HepG2 (cell line): ENCODE measurements around the gene HTRA2. TPM values are rescaled to one million over a fixed set of nuclear protein-coding genes. Genes with fewer than 3 reads are reported as not detected.
A peak's percentile ranks its signal among the peaks of the same experiment; 100 is the strongest.

Experiments
- AGO2 ChIP-seq: fragments of 200-400 bp; formaldehyde crosslinking; optimal IDR thresholded peaks from 2 replicates; pipeline ENCODE3; 2017; ENCODE audit warnings: mild to moderate bottlenecking, low read depth, low read length, moderate library complexity
- ARHGAP35 ChIP-seq: sonication (generic); formaldehyde crosslinking; IDR thresholded peaks from 2 replicates; pipeline ENCODE4 v1.9.0; 2022; ENCODE audit warnings: mild to moderate bottlenecking, inconsistent platforms, moderate library complexity, missing genetic modification reagents, borderline replicate concordance
- CCAR2 ChIP-seq: fragments of 200-400 bp; formaldehyde crosslinking; optimal IDR thresholded peaks from 2 replicates; pipeline ENCODE3; 2018; ENCODE audit warnings: low read depth, mild to moderate bottlenecking, low read length, moderate library complexity
- GABPB1 ChIP-seq: IDR thresholded peaks from 2 replicates; pipeline ENCODE4 v1.6.1; 2016; ENCODE audit warnings: mild to moderate bottlenecking, missing genetic modification reagents, moderate library complexity, missing compliant biosample characterization
- IKZF5 ChIP-seq: IDR thresholded peaks from 2 replicates; pipeline ENCODE4 v1.6.1; 2018; ENCODE audit warnings: missing genetic modification reagents, mild to moderate bottlenecking, missing compliant biosample characterization
- MTERF4 ChIP-seq: sonication (generic); formaldehyde crosslinking; IDR thresholded peaks from 2 replicates; pipeline ENCODE4 v1.8.0; 2023; ENCODE audit warnings: mild to moderate bottlenecking, missing genetic modification reagents
- NFYB ChIP-seq: sonication (generic); formaldehyde crosslinking; IDR thresholded peaks from 2 replicates; pipeline ENCODE4 v1.4.0; 2020; ENCODE audit warnings: missing genetic modification reagents
- RCOR2 ChIP-seq: IDR thresholded peaks from 2 replicates; pipeline ENCODE4 v1.6.1; 2016; ENCODE audit warnings: missing biosample characterization, missing genetic modification reagents
- SNAPC2 ChIP-seq: sonication (generic); formaldehyde crosslinking; IDR thresholded peaks from 2 replicates; pipeline ENCODE4 v1.8.1; 2022; ENCODE audit warnings: mild to moderate bottlenecking, missing genetic modification reagents
- ZBTB38 ChIP-seq: sonication (generic); formaldehyde crosslinking; IDR thresholded peaks from 2 replicates; pipeline ENCODE4 v1.5.1; 2020; ENCODE audit warnings: mild to moderate bottlenecking, missing genetic modification reagents
- ZBTB7A ChIP-seq: sonication (generic); formaldehyde crosslinking; IDR thresholded peaks from 2 replicates; pipeline ENCODE4 v1.8.0; 2022; ENCODE audit warnings: mild to moderate bottlenecking, missing genetic modification reagents
- ZC3H13 ChIP-seq: sonication (generic); formaldehyde crosslinking; IDR thresholded peaks from 2 replicates; pipeline ENCODE4 v1.8.1; 2023; ENCODE audit warnings: mild to moderate bottlenecking, missing genetic modification reagents, moderate library complexity
- ZNF354B ChIP-seq: sonication (generic); formaldehyde crosslinking; IDR thresholded peaks from 2 replicates; pipeline ENCODE4 v1.8.0; 2022; ENCODE audit warnings: mild to moderate bottlenecking, missing genetic modification reagents
- ZNF441 ChIP-seq: sonication (generic); formaldehyde crosslinking; IDR thresholded peaks from 2 replicates; pipeline ENCODE4 v1.7.0; 2021; ENCODE audit warnings: missing genetic modification reagents, borderline replicate concordance
- ZNF547 ChIP-seq: sonication (generic); formaldehyde crosslinking; IDR thresholded peaks from 2 replicates; pipeline ENCODE4 v1.5.1; 2020; ENCODE audit warnings: mild to moderate bottlenecking, missing genetic modification reagents
- ZNF75D ChIP-seq: sonication (generic); formaldehyde crosslinking; IDR thresholded peaks from 2 replicates; pipeline ENCODE4 v1.8.1; 2023; ENCODE audit warnings: missing genetic modification reagents, mild to moderate bottlenecking, borderline replicate concordance
- polyA plus RNA-seq, 8 experiments: library from polyadenylated mRNA; depleted of rRNA in 3 of 8; stranded (reverse) in 7 of 8; unstranded in 1 of 8; fragments of >200 nt; fragmentation: Illumina TruSeq in 4 of 8; extraction: Trizol in 4 of 8; gene quantifications; 2 replicates each; pipeline versions ENCODE4 v1.2.1 to v1.2.3, GENCODE V29; 2011 to 2016; ENCODE audit warnings: low read depth in 4 of 8, missing spikeins in 1 of 8, mixed read lengths in 1 of 8; ENCODE audit not compliant: insufficient read depth in 1 of 8
- total RNA-seq, 5 experiments: library from RNA; depleted of rRNA; stranded (reverse); fragments of >200 nt; fragmentation: Illumina TruSeq; extraction: Trizol; gene quantifications; 2 replicates each; pipeline ENCODE4 v1.2.3, GENCODE V29; 2016; ENCODE audit warnings: low read depth in 1 of 5
- TF ChIP-seq, protein P1 (sequence below): sonication (generic); formaldehyde crosslinking; IDR thresholded peaks from 2 replicates; pipeline ENCODE4 v1.4.0; 2020; ENCODE audit warnings: missing genetic modification reagents, low read depth, mild to moderate bottlenecking, borderline replicate concordance
- TF ChIP-seq, protein P2 (sequence below), 2 experiments: sonication (generic) in 1 of 2; formaldehyde crosslinking in 1 of 2; IDR thresholded peaks; 2 replicates each; pipeline versions ENCODE4 v1.4.0 to v1.6.1; 2018 to 2020; ENCODE audit warnings: missing genetic modification reagents in 2 of 2, borderline replicate concordance in 1 of 2, low read depth in 1 of 2, mild to moderate bottlenecking in 1 of 2, missing biosample characterization in 1 of 2
- TF ChIP-seq, protein P3 (sequence below): sonication (generic); formaldehyde crosslinking; IDR thresholded peaks from 2 replicates; pipeline ENCODE4 v1.8.0; 2022; ENCODE audit warnings: mild to moderate bottlenecking, missing genetic modification reagents, borderline replicate concordance

Gene HTRA2
- total and polyA plus RNA-seq, 2 of the 13 experiments (the other 11 are each of a cell fraction or from before 2014, with no cell fraction given), result 47.7 to 50.3 TPM

DNA sequence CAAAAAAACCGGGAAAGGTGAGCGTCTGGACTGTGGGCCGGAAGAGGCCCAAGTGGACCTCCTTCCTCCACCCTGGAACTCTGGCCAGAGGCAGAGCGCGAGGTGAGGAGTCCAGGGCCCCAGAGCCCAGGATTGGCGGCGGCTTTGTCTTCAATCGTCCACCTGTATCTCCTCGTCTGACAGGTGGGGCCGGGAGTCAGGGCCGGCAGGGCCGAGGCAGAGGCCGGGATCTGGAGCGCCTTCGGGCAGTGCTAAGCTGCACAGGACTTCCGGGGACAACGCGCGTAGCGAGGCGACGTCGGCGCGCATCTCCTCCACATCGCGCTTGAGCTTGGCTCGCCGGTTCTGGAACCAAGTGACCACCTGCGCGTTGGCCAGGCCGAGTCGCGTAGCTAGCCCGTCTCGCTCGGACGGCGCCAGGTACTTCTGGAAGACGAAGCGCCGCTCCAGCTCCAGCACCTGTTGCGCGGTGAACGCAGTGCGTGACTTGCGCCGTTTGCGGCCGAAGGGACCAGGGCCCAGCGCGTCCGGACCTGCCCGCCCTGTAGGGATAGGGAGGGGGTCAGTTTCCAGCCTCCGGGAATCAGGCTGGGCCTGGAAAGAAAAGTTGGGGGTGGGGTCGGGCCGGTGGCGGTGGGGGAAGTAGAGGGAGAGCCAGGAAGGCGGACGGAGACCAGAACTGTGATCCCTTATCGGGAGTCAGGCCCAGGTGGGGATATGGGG is 31.8 kb upstream of the HTRA2 start (continued):
- TF ChIP-seq, protein P1, sequence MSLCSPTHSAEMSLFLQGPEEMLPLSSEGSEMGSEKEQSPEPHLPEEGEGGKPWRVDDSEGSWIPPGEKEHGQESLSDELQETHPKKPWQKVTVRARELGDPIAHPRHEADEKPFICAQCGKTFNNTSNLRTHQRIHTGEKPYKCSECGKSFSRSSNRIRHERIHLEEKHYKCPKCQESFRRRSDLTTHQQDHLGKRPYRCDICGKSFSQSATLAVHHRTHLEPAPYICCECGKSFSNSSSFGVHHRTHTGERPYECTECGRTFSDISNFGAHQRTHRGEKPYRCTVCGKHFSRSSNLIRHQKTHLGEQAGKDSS (CRISPR knock-in tag), result peak; percentile 24; the same call in 1 of the 2 replicates
- TF ChIP-seq ARHGAP35 (0 out of 2 replicates have a peak, but pooled peaks have one; percentile 74), ZBTB7A (CRISPR knock-in tag) (peak; percentile 64; the same call in 1 of the 2 replicates), MTERF4 (CRISPR knock-in tag) (0 out of 2 replicates have a peak, but pooled peaks have one; percentile 48), ZC3H13 (peak; percentile 69; the same call in 1 of the 2 replicates), ZNF75D (CRISPR knock-in tag) (0 out of 2 replicates have a peak, but pooled peaks have one; percentile 84), SNAPC2 (CRISPR knock-in tag) (peak; percentile 74; the same call in 1 of the 2 replicates), GABPB1 (CRISPR knock-in tag) (peak; percentile 84), IKZF5 (CRISPR knock-in tag) (0 out of 2 replicates have a peak, but pooled peaks have one; percentile 4), RCOR2 (no peak), ZNF354B (CRISPR knock-in tag) (peak; percentile 80; the same call in 1 of the 2 replicates), NFYB (CRISPR knock-in tag) (0 out of 2 replicates have a peak, but pooled peaks have one; percentile 9), ZNF441 (CRISPR knock-in tag) (no peak), ZNF547 (CRISPR knock-in tag) (peak; percentile 63), ZBTB38 (CRISPR knock-in tag) (peak; percentile 83; the same call in 1 of the 2 replicates), CCAR2 (no peak), AGO2 (peak; percentile 97)
- TF ChIP-seq, protein P2, sequence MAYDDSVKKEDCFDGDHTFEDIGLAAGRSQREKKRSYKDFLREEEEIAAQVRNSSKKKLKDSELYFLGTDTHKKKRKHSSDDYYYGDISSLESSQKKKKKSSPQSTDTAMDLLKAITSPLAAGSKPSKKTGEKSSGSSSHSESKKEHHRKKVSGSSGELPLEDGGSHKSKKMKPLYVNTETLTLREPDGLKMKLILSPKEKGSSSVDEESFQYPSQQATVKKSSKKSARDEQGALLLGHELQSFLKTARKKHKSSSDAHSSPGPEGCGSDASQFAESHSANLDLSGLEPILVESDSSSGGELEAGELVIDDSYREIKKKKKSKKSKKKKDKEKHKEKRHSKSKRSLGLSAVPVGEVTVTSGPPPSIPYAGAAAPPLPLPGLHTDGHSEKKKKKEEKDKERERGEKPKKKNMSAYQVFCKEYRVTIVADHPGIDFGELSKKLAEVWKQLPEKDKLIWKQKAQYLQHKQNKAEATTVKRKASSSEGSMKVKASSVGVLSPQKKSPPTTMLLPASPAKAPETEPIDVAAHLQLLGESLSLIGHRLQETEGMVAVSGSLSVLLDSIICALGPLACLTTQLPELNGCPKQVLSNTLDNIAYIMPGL (CRISPR knock-in tag; IDR thresholded peaks at IDR 0.05; ENCODE audit: borderline replicate concordance in 1 of 2, low read depth in 1 of 2), result peak in 1 of 2 experiments; percentile 19; a peak in 1 of 4 replicates
- TF ChIP-seq, protein P3, sequence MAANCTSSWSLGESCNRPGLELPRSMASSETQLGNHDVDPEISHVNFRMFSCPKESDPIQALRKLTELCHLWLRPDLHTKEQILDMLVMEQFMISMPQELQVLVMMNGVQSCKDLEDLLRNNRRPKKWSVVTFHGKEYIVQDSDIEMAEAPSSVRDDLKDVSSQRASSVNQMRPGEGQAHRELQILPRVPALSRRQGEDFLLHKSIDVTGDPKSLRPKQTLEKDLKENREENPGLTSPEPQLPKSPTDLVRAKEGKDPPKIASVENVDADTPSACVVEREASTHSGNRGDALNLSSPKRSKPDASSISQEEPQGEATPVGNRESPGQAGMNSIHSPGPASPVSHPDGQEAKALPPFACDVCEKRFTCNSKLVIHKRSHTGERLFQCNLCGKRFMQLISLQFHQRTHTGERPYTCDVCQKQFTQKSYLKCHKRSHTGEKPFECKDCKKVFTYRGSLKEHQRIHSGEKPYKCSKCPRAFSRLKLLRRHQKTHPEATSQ (CRISPR knock-in tag), result peak; percentile 71; the same call in 1 of the 2 replicates
